GM12872 (cell line): Measurements from ENCODE around the gene FIZ1.

Source experiments
- CTCF ChIP-seq: IDR thresholded peaks from 3 replicates; pipeline ENCODE4 v1.5.1; 2011; ENCODE audit warnings: low read depth, mild to moderate bottlenecking, low read length, moderate library complexity; ENCODE audit not compliant: insufficient read depth

Gene FIZ1

GRCh38 chr19:55579766-55580621 is 19.3 kb downstream of the FIZ1 start:
- no peak for TF ChIP-seq CTCF

GRCh38 chr19:55578761-55579747 is 20.3 kb downstream of the FIZ1 start:
- no peak for TF ChIP-seq CTCF

GRCh38 chr19:55578031-55578760 is 21.1 kb downstream of the FIZ1 start:
- TF ChIP-seq CTCF = no peak

GRCh38 chr19:55576746-55577145 is 22.6 kb downstream of the FIZ1 start:
- no peak for TF ChIP-seq CTCF

GRCh38 chr19:55567708-55568328 is 31.5 kb downstream of the FIZ1 start:
- TF ChIP-seq CTCF = no peak

- no peak for TF ChIP-seq CTCF
These were observed 32.5 kb downstream of the FIZ1 start for GRCh38 chr19:55566823-55567222.

GRCh38 chr19:55563261-55563690 is 36.0 kb downstream of the FIZ1 start:
- TF ChIP-seq CTCF = no peak
